ENCODE data around the gene MMP2.

Gene MMP2

DNA sequence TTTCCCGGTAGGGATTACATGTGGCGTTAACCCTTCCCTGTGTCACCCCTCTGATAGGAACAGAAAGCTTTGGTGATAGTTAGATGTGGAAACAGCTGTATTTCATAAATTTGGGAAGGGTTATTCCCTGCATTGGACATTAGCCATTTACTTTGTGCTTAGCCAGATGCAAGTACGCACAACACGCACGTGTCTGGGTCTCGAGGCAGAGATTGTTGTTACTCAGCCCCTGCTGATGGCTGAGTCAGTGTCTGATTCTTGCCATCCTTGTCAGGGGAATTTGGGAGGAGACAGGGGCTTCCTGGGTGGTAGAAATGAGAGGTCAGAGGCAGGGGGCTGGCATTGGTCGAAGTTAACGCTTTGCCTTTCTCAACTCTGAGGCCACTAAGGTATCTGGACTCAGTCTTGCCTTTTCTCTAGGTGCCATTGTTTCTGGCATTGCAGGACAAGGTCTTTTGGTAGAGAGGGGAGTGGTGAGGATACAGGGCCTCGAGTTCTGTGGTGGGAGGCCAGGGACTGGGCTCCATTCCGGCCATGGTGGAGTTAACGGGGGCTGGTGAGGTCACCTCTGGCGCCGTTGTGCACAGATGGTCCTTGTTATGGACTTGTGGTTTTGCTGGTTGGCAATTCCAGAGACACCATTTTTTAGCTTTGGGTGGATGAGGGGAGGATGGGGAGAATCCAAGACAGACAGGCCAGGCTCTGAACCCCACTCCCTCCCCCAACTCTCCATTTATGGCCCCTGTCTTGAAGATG, 8.2 kb downstream of the MMP2 start:
- TF ChIP-seq, protein P1, sequence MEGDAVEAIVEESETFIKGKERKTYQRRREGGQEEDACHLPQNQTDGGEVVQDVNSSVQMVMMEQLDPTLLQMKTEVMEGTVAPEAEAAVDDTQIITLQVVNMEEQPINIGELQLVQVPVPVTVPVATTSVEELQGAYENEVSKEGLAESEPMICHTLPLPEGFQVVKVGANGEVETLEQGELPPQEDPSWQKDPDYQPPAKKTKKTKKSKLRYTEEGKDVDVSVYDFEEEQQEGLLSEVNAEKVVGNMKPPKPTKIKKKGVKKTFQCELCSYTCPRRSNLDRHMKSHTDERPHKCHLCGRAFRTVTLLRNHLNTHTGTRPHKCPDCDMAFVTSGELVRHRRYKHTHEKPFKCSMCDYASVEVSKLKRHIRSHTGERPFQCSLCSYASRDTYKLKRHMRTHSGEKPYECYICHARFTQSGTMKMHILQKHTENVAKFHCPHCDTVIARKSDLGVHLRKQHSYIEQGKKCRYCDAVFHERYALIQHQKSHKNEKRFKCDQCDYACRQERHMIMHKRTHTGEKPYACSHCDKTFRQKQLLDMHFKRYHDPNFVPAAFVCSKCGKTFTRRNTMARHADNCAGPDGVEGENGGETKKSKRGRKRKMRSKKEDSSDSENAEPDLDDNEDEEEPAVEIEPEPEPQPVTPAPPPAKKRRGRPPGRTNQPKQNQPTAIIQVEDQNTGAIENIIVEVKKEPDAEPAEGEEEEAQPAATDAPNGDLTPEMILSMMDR (conservative IDR thresholded peaks at IDR 0.05): no peak
- no peak for TF ChIP-seq ZFX (IDR thresholded peaks at IDR 0.05)
- H3K27ac ChIP-seq: no peak overlapping the region

DNA sequence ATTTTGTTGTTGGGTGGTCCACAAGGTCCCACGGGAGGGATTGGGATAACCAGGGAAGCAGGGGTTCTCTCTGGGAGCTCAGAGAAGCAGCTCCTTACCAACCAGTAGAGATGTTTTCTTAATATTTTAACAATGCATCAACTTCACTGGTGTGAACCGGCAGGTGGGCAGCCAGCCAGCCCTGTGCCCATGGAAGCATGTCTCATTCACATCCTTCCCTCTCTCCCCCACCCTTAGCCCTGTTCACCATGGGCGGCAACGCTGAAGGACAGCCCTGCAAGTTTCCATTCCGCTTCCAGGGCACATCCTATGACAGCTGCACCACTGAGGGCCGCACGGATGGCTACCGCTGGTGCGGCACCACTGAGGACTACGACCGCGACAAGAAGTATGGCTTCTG, 9.3 kb downstream of the MMP2 start:
- no peak overlapping the region for H3K27ac ChIP-seq
- TF ChIP-seq, protein P1 (conservative IDR thresholded peaks at IDR 0.05): no peak
- TF ChIP-seq ZFX (IDR thresholded peaks at IDR 0.05): no peak

DNA sequence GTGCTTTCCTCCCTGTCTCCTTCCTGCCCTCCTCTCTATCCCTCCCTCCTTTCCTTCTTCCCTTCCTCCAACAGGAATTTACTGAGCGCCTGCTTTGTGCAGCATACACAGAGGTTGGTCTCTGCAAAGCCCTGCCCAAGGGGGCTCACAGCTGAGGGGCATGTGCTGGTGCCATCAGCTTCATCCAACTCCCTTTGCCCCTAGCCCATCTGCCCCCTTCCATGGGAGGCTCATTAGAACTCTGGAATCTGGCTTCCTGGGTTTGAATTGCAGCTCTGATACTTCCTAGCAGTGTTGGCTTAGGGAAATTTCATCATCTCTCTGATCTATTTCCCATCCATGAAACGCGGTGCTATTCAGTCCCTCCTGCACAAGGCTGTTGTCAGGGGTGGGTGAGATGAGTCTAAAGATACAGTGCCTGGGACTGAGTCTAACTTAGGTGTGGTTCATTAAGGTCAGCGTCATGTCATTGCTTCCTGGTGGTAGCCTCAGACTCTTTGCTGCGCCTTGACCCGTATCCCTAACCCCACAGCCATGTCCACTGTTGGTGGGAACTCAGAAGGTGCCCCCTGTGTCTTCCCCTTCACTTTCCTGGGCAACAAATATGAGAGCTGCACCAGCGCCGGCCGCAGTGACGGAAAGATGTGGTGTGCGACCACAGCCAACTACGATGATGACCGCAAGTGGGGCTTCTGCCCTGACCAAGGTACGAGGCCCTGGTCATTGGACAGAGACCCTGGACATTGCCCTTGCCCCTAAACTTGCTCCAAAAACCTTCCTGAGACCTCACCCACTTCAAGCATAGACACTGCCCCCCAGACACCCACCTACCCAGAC, 10.3 kb downstream of the MMP2 start:
- TF ChIP-seq ZFX (IDR thresholded peaks at IDR 0.05): no peak
- TF ChIP-seq, protein P1 (conservative IDR thresholded peaks at IDR 0.05): no peak
- no peak overlapping the region for H3K27ac ChIP-seq

DNA sequence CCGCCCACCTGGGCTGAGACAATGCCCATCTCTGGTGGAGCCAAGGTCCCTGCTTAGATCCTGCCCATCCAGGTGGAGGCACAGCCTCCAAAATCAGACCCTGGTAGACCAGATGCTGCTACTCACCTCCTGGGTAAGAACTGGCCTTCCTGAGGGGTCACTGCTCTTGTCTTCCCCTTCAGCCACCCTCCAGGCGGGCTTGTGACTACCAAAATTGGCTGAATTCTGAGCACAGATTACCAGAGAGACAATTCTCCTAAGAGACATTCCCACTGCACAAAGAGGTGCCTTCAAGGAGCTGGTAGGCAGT, 10.9 kb downstream of the MMP2 start:
- no peak for TF ChIP-seq ZFX (IDR thresholded peaks at IDR 0.05)
- TF ChIP-seq, protein P1 (conservative IDR thresholded peaks at IDR 0.05): no peak
- no peak overlapping the region for H3K27ac ChIP-seq

DNA sequence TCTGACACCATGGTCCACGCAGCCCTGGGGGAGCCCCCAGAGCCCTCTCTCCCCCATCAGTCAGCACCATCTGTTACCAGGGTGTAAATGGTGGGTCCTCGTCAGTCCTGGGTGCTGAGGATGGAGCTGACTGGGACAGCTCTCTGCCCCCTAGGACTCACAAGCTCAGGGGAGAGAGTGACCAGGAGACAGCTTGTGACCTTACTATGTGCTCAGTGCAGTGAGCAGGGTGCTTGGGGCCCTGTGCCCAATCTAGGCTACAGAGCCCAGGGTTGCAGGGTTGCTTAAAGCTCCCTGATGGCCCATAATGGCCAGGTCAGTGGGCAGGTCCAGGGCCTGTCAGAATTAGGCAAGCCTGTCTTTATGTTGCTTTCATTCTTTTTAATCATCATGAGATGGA, 11.3 kb downstream of the MMP2 start:
- H3K27ac ChIP-seq: no peak overlapping the region
- no peak for TF ChIP-seq ZFX (IDR thresholded peaks at IDR 0.05)
- TF ChIP-seq, protein P1 (conservative IDR thresholded peaks at IDR 0.05): no peak

DNA sequence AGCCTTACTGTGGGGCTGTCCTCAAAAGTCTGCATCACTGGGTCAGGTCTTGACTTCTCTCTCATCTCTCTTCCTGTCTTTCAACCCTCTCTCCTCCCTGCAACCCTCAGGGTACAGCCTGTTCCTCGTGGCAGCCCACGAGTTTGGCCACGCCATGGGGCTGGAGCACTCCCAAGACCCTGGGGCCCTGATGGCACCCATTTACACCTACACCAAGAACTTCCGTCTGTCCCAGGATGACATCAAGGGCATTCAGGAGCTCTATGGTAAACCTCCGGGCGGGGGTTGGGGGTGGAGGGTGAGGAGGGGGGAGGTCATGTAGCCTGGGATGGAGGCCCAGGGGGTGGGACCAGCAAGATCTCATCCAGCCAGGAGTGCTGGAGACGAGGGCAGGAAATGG, 12.7 kb downstream of the MMP2 start:
- no peak for TF ChIP-seq ZFX (IDR thresholded peaks at IDR 0.05)
- TF ChIP-seq, protein P1 (conservative IDR thresholded peaks at IDR 0.05): no peak
- no peak overlapping the region for H3K27ac ChIP-seq

DNA sequence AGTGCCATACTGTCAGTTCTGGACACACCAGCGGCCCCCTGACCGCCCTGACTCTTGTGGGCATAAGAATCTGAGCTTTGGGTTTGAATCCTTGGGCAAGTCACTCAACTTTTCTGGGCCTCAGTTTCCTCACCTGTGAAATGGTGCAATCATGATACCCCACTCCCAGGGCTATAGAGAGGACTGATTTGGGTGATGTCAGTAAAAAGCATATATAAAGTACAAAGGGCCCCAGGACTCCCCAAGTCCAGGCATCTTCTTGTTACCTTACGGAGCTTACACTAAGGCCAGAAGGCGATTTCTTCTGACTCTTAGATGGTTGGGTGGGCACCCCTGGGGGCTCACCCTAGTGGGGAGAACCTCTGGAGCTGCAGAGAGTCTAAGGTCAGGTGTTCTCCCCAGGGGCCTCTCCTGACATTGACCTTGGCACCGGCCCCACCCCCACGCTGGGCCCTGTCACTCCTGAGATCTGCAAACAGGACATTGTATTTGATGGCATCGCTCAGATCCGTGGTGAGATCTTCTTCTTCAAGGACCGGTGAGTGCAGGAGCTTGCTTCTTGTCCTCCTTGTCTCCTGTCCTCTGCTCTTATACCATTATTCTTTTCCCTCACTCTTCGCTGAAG, 13.9 kb downstream of the MMP2 start:
- no peak for TF ChIP-seq ZFX (IDR thresholded peaks at IDR 0.05)
- H3K27ac ChIP-seq: no peak overlapping the region

Measured in C4-2B (cell line).